ENCODE results near the gene NRP1.

NRP1 gene

DNA sequence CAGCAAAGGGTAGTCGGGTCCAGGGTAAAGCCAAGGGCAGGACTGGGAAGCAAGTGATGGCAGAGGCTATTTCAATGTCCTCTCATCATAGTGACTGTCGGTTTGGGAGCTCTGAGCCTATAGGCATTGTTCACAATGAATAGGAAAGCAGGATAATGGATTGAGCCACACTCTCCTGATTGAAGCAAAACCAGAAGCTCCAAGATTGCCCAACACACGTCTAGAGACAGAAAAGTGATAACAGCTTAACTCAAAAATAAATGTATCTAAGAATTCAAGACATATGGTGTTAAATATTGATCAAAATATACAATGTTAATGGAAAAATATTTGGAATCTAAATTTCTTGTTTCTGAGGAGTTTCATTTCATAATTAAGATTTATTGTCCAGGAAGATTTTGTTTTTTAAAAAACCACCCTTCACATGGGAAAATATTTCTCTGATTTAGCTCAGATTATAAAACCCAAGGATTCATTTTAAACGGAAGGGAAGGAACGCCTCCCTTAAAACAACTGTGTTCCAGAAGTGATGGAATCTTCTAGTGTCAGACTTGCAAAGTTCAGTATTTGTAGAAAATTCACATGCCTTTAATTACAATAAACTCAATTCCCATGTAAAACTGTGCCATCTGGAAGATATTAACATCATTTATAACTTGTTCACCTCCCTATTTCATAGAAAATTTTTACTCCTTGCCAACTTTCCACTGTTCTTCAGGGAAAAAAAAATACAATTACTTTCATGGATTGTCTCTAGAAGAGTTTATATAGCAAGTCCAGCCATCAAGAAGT is 54.5 kb downstream of the NRP1 start:
- H3F3A ChIP-seq (ENCODE audit: control insufficient read depth, insufficient read depth): no peaks in the 10 kb centered on the region
- H4K20me1 ChIP-seq (ENCODE audit: control insufficient read depth, insufficient read depth, low read depth, low read length): no peaks in the 10 kb centered on the region
- no peaks in the 10 kb centered on the region for H3K36me3 ChIP-seq (ENCODE audit: control insufficient read depth, low read length)
- H3K79me2 ChIP-seq (ENCODE audit: control insufficient read depth, low read length): no peaks in the 10 kb centered on the region
- no peaks in the 10 kb centered on the region for H3K9me3 ChIP-seq (ENCODE audit: control insufficient read depth, insufficient read depth, low read length)
- H3K27ac ChIP-seq (ENCODE audit: low read depth, low read length): no peak overlapping the region
- H3K27me3 ChIP-seq (ENCODE audit: control insufficient read depth, low read length): peaks cover 7% of the 10 kb centered on the region; the same call in 1 of the 2 replicates
- no peak overlapping the region for H3K4me3 ChIP-seq (ENCODE audit: low read length)
- no peaks in the 10 kb centered on the region for H3K4me1 ChIP-seq (ENCODE audit: control insufficient read depth, low read length)
- no peaks in the 10 kb centered on the region for H3K9me2 ChIP-seq (replicated peaks; ENCODE audit: control insufficient read depth, low read length)
- TF ChIP-seq, protein P1, sequence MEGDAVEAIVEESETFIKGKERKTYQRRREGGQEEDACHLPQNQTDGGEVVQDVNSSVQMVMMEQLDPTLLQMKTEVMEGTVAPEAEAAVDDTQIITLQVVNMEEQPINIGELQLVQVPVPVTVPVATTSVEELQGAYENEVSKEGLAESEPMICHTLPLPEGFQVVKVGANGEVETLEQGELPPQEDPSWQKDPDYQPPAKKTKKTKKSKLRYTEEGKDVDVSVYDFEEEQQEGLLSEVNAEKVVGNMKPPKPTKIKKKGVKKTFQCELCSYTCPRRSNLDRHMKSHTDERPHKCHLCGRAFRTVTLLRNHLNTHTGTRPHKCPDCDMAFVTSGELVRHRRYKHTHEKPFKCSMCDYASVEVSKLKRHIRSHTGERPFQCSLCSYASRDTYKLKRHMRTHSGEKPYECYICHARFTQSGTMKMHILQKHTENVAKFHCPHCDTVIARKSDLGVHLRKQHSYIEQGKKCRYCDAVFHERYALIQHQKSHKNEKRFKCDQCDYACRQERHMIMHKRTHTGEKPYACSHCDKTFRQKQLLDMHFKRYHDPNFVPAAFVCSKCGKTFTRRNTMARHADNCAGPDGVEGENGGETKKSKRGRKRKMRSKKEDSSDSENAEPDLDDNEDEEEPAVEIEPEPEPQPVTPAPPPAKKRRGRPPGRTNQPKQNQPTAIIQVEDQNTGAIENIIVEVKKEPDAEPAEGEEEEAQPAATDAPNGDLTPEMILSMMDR (IDR thresholded peaks at IDR 0.05; ENCODE audit: low read depth, low read length, poor library complexity, severe bottlenecking): no peak
- no peak for TF ChIP-seq EZH2phosphoT487 (IDR thresholded peaks at IDR 0.05; ENCODE audit: borderline replicate concordance, low read length)
- H3K4me2 ChIP-seq (ENCODE audit: low read length): no peak overlapping the region

DNA sequence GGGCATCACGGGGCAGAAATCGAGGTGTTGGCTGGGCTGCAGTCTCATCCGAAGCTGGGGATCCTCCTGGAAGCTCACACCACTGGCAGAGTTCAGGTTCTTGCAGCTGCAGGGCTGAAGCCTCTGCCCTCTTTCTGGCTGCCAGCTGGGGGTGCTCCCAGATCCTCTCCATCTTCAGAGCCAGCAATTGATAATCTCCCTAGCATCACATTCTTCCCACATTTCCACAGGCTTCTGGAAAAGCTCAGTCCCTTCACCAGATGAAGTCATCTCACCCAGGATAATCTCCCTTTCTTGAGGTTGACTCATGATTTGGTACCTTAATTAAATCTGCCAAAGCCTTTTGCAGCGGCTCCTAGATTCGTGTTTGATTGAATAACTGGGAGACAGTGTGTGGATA is 55.2 kb downstream of the NRP1 start:
- Histone ChIP-seq H3K27me3 (ENCODE audit: control insufficient read depth, low read length) (peaks cover 7% of the 10 kb centered on the region; the same call in 1 of the 2 replicates), H3K27ac (ENCODE audit: low read depth, low read length) (no peak overlapping the region), H3K4me1 (ENCODE audit: control insufficient read depth, low read length) (no peaks in the 10 kb centered on the region), H4K20me1 (ENCODE audit: control insufficient read depth, insufficient read depth, low read depth, low read length) (no peaks in the 10 kb centered on the region), H3K4me2 (ENCODE audit: low read length) (no peak overlapping the region), H3K79me2 (ENCODE audit: control insufficient read depth, low read length) (no peaks in the 10 kb centered on the region), H3F3A (ENCODE audit: control insufficient read depth, insufficient read depth) (no peaks in the 10 kb centered on the region), H3K9me3 (ENCODE audit: control insufficient read depth, insufficient read depth, low read length) (no peaks in the 10 kb centered on the region), H3K9me2 (replicated peaks; ENCODE audit: control insufficient read depth, low read length) (no peaks in the 10 kb centered on the region), H3K36me3 (ENCODE audit: control insufficient read depth, low read length) (no peaks in the 10 kb centered on the region), H3K4me3 (ENCODE audit: low read length) (no peak overlapping the region)
- TF ChIP-seq, protein P1 (IDR thresholded peaks at IDR 0.05; ENCODE audit: low read depth, low read length, poor library complexity, severe bottlenecking): no peak
- no peak for TF ChIP-seq EZH2phosphoT487 (IDR thresholded peaks at IDR 0.05; ENCODE audit: borderline replicate concordance, low read length)

DNA sequence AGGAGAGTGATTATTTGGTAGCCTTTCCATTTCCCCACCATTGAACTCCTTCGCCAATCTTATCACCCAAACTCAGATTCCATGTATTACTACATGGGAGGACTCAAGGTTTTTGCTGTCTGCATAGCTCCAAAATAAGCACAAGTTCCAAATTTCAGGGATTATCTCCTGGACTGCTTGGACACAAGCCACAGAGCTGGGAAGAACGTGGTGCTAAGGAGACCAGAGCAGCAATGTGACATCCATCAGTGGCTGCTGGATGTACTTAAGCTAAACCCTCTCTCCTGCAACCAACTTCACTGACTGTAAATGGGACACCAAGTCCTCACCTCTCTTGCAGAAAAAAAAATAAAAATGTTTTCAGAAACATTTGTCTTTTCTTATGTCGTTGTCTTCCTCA is 56.3 kb downstream of the NRP1 start:
- Histone ChIP-seq H4K20me1 (ENCODE audit: control insufficient read depth, insufficient read depth, low read depth, low read length) (no peaks in the 10 kb centered on the region), H3K9me2 (replicated peaks; ENCODE audit: control insufficient read depth, low read length) (no peaks in the 10 kb centered on the region), H3K9me3 (ENCODE audit: control insufficient read depth, insufficient read depth, low read length) (no peaks in the 10 kb centered on the region), H3K4me1 (ENCODE audit: control insufficient read depth, low read length) (no peaks in the 10 kb centered on the region), H3K27me3 (ENCODE audit: control insufficient read depth, low read length) (peaks cover 7% of the 10 kb centered on the region; the same call in 1 of the 2 replicates), H3K4me3 (ENCODE audit: low read length) (no peak overlapping the region), H3K79me2 (ENCODE audit: control insufficient read depth, low read length) (no peaks in the 10 kb centered on the region), H3F3A (ENCODE audit: control insufficient read depth, insufficient read depth) (no peaks in the 10 kb centered on the region), H3K27ac (ENCODE audit: low read depth, low read length) (no peak overlapping the region), H3K36me3 (ENCODE audit: control insufficient read depth, low read length) (no peaks in the 10 kb centered on the region), H3K4me2 (ENCODE audit: low read length) (no peak overlapping the region)
- no peak for TF ChIP-seq EZH2phosphoT487 (IDR thresholded peaks at IDR 0.05; ENCODE audit: borderline replicate concordance, low read length)
- TF ChIP-seq, protein P1 (IDR thresholded peaks at IDR 0.05; ENCODE audit: low read depth, low read length, poor library complexity, severe bottlenecking): no peak
